Ovary (tissue), 3 donors: ENCODE results near the gene IGFBP4.

Experiments used
- POLR2A ChIP-seq: fragments of 450-650 bp; IDR thresholded peaks from one replicate; pipeline ENCODE4 v1.6.1; 2017; ENCODE audit warnings: antibody characterized with exemption, mild to moderate bottlenecking, moderate library complexity
- TF ChIP-seq, protein P1 (sequence below), 3 donors: fragments of 450-650 bp in 2 of 3; fragments of 200-600 bp in 1 of 3; IDR thresholded peaks; one replicate each; pipeline versions ENCODE4 v1.5.1 to v1.8.0; 2016 to 2022; ENCODE audit warnings: antibody characterized with exemption in 3 of 3, mild to moderate bottlenecking in 1 of 3
- donor health status: DM: no; HTN: no; CAD: no.

DNA sequence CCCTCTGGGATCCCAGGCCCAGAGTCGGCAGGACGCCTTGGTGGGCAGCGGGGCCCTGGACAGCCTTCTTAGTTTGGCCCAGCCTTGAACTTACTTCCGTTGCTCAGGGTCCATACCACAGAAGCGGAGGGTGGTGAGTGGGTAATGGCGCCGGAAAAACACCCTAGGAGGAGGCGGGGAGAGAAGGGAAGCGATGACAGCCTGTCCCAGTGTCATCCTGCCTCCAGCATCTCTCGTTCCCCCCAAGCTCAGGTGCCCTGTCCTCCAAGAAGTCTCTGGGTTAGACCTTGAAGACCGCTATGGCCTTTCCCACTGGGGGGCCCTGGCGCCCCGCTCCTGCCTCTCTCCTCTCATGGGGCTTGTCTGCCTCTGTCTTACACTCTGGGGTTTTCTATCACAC lies 35.2 kb downstream of the IGFBP4 start:
- TF ChIP-seq, protein P1, sequence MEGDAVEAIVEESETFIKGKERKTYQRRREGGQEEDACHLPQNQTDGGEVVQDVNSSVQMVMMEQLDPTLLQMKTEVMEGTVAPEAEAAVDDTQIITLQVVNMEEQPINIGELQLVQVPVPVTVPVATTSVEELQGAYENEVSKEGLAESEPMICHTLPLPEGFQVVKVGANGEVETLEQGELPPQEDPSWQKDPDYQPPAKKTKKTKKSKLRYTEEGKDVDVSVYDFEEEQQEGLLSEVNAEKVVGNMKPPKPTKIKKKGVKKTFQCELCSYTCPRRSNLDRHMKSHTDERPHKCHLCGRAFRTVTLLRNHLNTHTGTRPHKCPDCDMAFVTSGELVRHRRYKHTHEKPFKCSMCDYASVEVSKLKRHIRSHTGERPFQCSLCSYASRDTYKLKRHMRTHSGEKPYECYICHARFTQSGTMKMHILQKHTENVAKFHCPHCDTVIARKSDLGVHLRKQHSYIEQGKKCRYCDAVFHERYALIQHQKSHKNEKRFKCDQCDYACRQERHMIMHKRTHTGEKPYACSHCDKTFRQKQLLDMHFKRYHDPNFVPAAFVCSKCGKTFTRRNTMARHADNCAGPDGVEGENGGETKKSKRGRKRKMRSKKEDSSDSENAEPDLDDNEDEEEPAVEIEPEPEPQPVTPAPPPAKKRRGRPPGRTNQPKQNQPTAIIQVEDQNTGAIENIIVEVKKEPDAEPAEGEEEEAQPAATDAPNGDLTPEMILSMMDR (IDR thresholded peaks at IDR 0.05): no peak
- TF ChIP-seq POLR2A: no peak
